H9 (cell line): ENCODE data around the gene DHX58. TPM values are rescaled to one million over a fixed set of nuclear protein-coding genes. Genes with fewer than 3 reads are reported as not detected.
A peak's percentile ranks its signal among the peaks of the same experiment; 100 is the strongest.

Experiments
- DNase-seq: peaks from one replicate; pipeline ENCODE4 v3.0.0-alpha.2; 2017
- H2AFZ ChIP-seq: one replicate; pipeline ENCODE4 v1.6.1; 2013; ENCODE audit warnings: mild to moderate bottlenecking, low read length, control low read depth, moderate library complexity
- H2AK5ac ChIP-seq: 2 replicates; pipeline ENCODE4 v1.6.1; 2013; ENCODE audit warnings: low read length, control low read depth, mixed read lengths; ENCODE audit not compliant: insufficient read length
- H2BK120ac ChIP-seq: one replicate; pipeline ENCODE4 v1.6.1; 2013; ENCODE audit warnings: low read depth, mild to moderate bottlenecking, low read length, control low read depth, inconsistent platforms; ENCODE audit not compliant: poor library complexity, severe bottlenecking
- H2BK12ac ChIP-seq: 2 replicates; pipeline ENCODE4 v1.6.1; 2013; ENCODE audit warnings: low read length, control low read depth, mixed read lengths, low read depth; ENCODE audit not compliant: insufficient read length
- H2BK15ac ChIP-seq: 2 replicates; pipeline ENCODE4 v1.6.1; 2013; ENCODE audit warnings: low read depth, low read length, control low read depth
- H2BK20ac ChIP-seq: one replicate; pipeline ENCODE4 v1.6.1; 2013; ENCODE audit warnings: low read depth, mild to moderate bottlenecking, low read length, control low read depth, inconsistent platforms; ENCODE audit not compliant: poor library complexity, severe bottlenecking
- H2BK5ac ChIP-seq: 2 replicates; pipeline ENCODE4 v1.6.1; 2013; ENCODE audit warnings: low read length, control low read depth, mixed read lengths; ENCODE audit not compliant: insufficient read length
- H3K14ac ChIP-seq: 2 replicates; pipeline ENCODE4 v1.6.1; 2013; ENCODE audit warnings: low read length, control low read depth; ENCODE audit not compliant: insufficient read depth
- H3K18ac ChIP-seq: 2 replicates; pipeline ENCODE4 v1.6.1; 2013; ENCODE audit warnings: low read depth, mild to moderate bottlenecking, mixed read lengths, low read length, control low read depth; ENCODE audit not compliant: insufficient read length
- H3K23ac ChIP-seq: 2 replicates; pipeline ENCODE4 v1.6.1; 2013; ENCODE audit warnings: low read length, control low read depth, mixed read lengths, low read depth; ENCODE audit not compliant: insufficient read length
- H3K23me2 ChIP-seq: 2 replicates; pipeline ENCODE4 v1.6.1; 2013; ENCODE audit warnings: low read depth, mild to moderate bottlenecking, mixed read lengths, low read length, control low read depth; ENCODE audit not compliant: insufficient read length, poor library complexity, severe bottlenecking
- H3K27ac ChIP-seq: 2 replicates; pipeline ENCODE4 v1.5.1; 2013; ENCODE audit warnings: low read length, control low read depth, mixed read lengths, low read depth; ENCODE audit not compliant: insufficient read length
- H3K27me3 ChIP-seq: 2 replicates; pipeline ENCODE4 v1.6.1; 2013; ENCODE audit warnings: low read length, control low read depth, inconsistent platforms; ENCODE audit not compliant: insufficient read depth
- H3K4ac ChIP-seq: 2 replicates; pipeline ENCODE4 v1.6.1; 2013; ENCODE audit warnings: low read depth, mild to moderate bottlenecking, control low read depth, inconsistent platforms, low read length, moderate library complexity
- H3K4me1 ChIP-seq: 2 replicates; pipeline ENCODE4 v1.6.1; 2013; ENCODE audit warnings: low read length, control low read depth, inconsistent platforms; ENCODE audit not compliant: insufficient read depth
- H3K4me2 ChIP-seq: 2 replicates; pipeline ENCODE4 v1.6.1; 2013; ENCODE audit warnings: low read length, control low read depth, mixed read lengths; ENCODE audit not compliant: insufficient read length, insufficient read depth
- H3K56ac ChIP-seq: 2 replicates; pipeline ENCODE4 v1.6.1; 2013; ENCODE audit warnings: low read depth, mild to moderate bottlenecking, mixed read lengths, low read length, control low read depth; ENCODE audit not compliant: insufficient read length
- H3K79me1 ChIP-seq: 2 replicates; pipeline ENCODE4 v1.6.1; 2013; ENCODE audit warnings: low read depth, mild to moderate bottlenecking, moderate library complexity, low read length, control low read depth, inconsistent platforms; ENCODE audit not compliant: insufficient read depth, poor library complexity, severe bottlenecking
- H3K79me2 ChIP-seq: 2 replicates; pipeline ENCODE4 v1.6.1; 2013; ENCODE audit warnings: low read length, control low read depth, inconsistent platforms; ENCODE audit not compliant: insufficient read depth
- H3K9ac ChIP-seq: 2 replicates; pipeline ENCODE4 v1.6.1; 2013; ENCODE audit warnings: low read length, control low read depth, mixed read lengths; ENCODE audit not compliant: insufficient read length; ENCODE audit errors: extremely low read depth
- H3K9me3 ChIP-seq: one replicate; pipeline ENCODE4 v1.6.1; 2013; ENCODE audit warnings: low read depth, low read length, inconsistent platforms; ENCODE audit not compliant: control insufficient read depth
- H3T11ph ChIP-seq: one replicate; pipeline ENCODE4 v1.6.1; 2013; ENCODE audit warnings: mild to moderate bottlenecking, low read length, control low read depth, inconsistent platforms
- H4K20me1 ChIP-seq: one replicate; pipeline ENCODE4 v1.6.1; 2013; ENCODE audit not compliant: control insufficient read depth, insufficient read length, insufficient read depth
- H4K5ac ChIP-seq: 2 replicates; pipeline ENCODE4 v1.6.1; 2013; ENCODE audit warnings: low read depth, mild to moderate bottlenecking, mixed read lengths, low read length, control low read depth; ENCODE audit not compliant: insufficient read length
- H4K8ac ChIP-seq: replicated peaks from 2 replicates; pipeline ENCODE4 v1.6.1; 2013; ENCODE audit warnings: low read length, control low read depth, mixed read lengths, low read depth; ENCODE audit not compliant: insufficient read length
- H4K91ac ChIP-seq: 2 replicates; pipeline ENCODE4 v1.6.1; 2013; ENCODE audit warnings: low read depth, mild to moderate bottlenecking, moderate library complexity, mixed read lengths, low read length, control low read depth; ENCODE audit not compliant: insufficient read length
- H3K27ac Mint-ChIP-seq, 3 experiments: 2 replicates in 2 of 3; 3 replicates in 1 of 3; pipeline ENCODE4 v1.8.0; 2020 to 2021; ENCODE audit warnings: mixed read lengths in 3 of 3, mild to moderate bottlenecking in 1 of 3, moderate library complexity in 1 of 3
- H3K27me3 Mint-ChIP-seq: 2 replicates; pipeline ENCODE4 v1.8.0; 2021; ENCODE audit warnings: low read depth, mild to moderate bottlenecking, moderate library complexity, mixed read lengths
- H3K36me3 Mint-ChIP-seq, 3 experiments: 2 replicates in 2 of 3; 3 replicates in 1 of 3; pipeline ENCODE4 v1.8.0; 2020 to 2021; ENCODE audit warnings: low read depth in 3 of 3, mixed read lengths in 3 of 3; ENCODE audit not compliant: insufficient read depth in 1 of 3
- H3K4me1 Mint-ChIP-seq, 2 experiments: 2 replicates each; pipeline ENCODE4 v1.8.0; 2020; ENCODE audit warnings: mixed read lengths in 2 of 2
- H3K4me3 Mint-ChIP-seq, 2 experiments: 2 replicates in 1 of 2; 3 replicates in 1 of 2; pipeline ENCODE4 v1.8.0; 2020 to 2021; ENCODE audit warnings: mild to moderate bottlenecking in 2 of 2, mixed read lengths in 2 of 2, moderate library complexity in 1 of 2
- H3K9me3 Mint-ChIP-seq, 2 experiments: 2 replicates in 1 of 2; 3 replicates in 1 of 2; pipeline ENCODE4 v1.8.0; 2020; ENCODE audit warnings: mild to moderate bottlenecking in 2 of 2, mixed read lengths in 2 of 2, moderate library complexity in 1 of 2
- CTCF ChIP-seq: fragments of 200-600 bp; sonication (generic); conservative IDR thresholded peaks from 3 replicates; pipeline ENCODE4 v1.8.0; 2021; ENCODE audit warnings: antibody characterized with exemption, mild to moderate bottlenecking
- WGBS: extraction: QIAGEN DNeasy Blood & Tissue Kit; methylation state at CpG from one replicate; pipeline ENCODE4 v1.1.7; 2013; ENCODE audit warnings: missing lambda C conversion rate, low lambda C conversion rate, mixed read lengths; ENCODE audit not compliant: insufficient read length; ENCODE audit errors: extremely low coverage; 5-methylcytosine and 5-hydroxymethylcytosine counted together
- total RNA-seq: library from RNA; stranded (reverse); gene quantifications from 2 replicates; pipeline ENCODE4 v1.2.1, GENCODE V29; 2021

DHX58 gene
- total RNA-seq, 1 experiment from 2014 or later, result 3.9 TPM

DNA sequence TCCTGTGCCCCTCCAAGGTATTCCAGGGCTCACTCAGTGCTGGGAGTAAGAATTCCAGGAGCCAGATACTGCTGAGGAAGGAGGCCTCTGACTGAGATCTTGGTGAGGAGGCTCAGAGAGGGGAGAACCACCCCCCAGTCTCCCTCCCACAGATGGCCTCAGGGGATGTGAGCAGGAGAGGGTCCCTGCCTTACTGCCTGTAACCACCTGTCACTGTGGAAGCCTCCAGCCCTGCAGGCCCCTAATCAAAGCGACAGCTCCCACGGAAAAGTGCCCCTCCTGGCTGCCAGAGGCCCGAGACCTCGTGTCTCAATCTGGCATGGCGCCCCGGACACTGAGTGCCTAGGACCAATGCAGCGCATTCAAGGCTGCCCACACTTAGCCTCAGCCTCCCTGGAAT, 54.5 kb downstream of the DHX58 start:
- no peak overlapping the region for H2BK5ac ChIP-seq
- H3K56ac ChIP-seq, result no peak overlapping the region
- H4K5ac ChIP-seq, result no peak overlapping the region
- 0 out of 2 replicates have a peak overlapping the region, but pooled peaks have one; percentile 31 for H3K14ac ChIP-seq
- H2AFZ ChIP-seq, result no peak overlapping the region
- no peak for DNase-seq
- H2AK5ac ChIP-seq, result no peak overlapping the region
- no peak overlapping the region for H2BK120ac ChIP-seq
- no peaks in the 10 kb centered on the region for H3K79me1 ChIP-seq
- Mint-ChIP-seq H3K27ac (no peak overlapping the region), H3K4me1 (peaks cover 33 to 56% of the 10 kb centered on the region in 2 experiments), H3K27me3 (peaks cover 8% of the 10 kb centered on the region), H3K4me3 (no peak overlapping the region), H3K36me3 (no peaks in the 10 kb centered on the region), H3K9me3 (no peaks in the 10 kb centered on the region; a peak in 1 of 5 replicates)
- H3K79me2 ChIP-seq, result no peaks in the 10 kb centered on the region
- H4K20me1 ChIP-seq, result no peaks in the 10 kb centered on the region
- no CpG with 5 or more reads among the region's 7 CpGs for WGBS
- H4K91ac ChIP-seq, result no peak overlapping the region
- no peak overlapping the region for H3K4me2 ChIP-seq
- H3K18ac ChIP-seq, result no peak overlapping the region
- H3K9me3 ChIP-seq, result no peaks in the 10 kb centered on the region
- no peak overlapping the region for H3K9ac ChIP-seq
- no peak overlapping the region for H2BK20ac ChIP-seq
- no peaks in the 10 kb centered on the region for H3K23me2 ChIP-seq
- H3K23ac ChIP-seq, result no peak overlapping the region
- H4K8ac ChIP-seq, result no peak overlapping the region
- no peaks in the 10 kb centered on the region for H3K27me3 ChIP-seq
- no peak overlapping the region for H3K4ac ChIP-seq
- no peak for TF ChIP-seq CTCF
- H3K27ac ChIP-seq, result no peak overlapping the region
- no peak overlapping the region for H2BK15ac ChIP-seq
- H3T11ph ChIP-seq, result no peak overlapping the region
- H3K4me1 ChIP-seq, result peaks cover 2% of the 10 kb centered on the region; the same call in 1 of the 2 replicates
- no peak overlapping the region for H2BK12ac ChIP-seq
